Measurements from ENCODE around the gene MAML3. TPM values are rescaled to one million over a fixed set of nuclear protein-coding genes. Genes with fewer than 3 reads are reported as not detected.

The MAML3 gene
- total RNA-seq, 1 donor from 2014 or later = 24.8 TPM

GRCh38 chr4:140141210-140141835 is 12.7 kb downstream of the MAML3 start:
- DNase-seq (ENCODE audit: low spot score in 2 of 2, unreplicated experiment in 2 of 2) = no peak

GRCh38 chr4:140140566-140140965 is 13.4 kb downstream of the MAML3 start:
- Mint-ChIP-seq H3K27me3 (ENCODE audit: low read depth) (no peaks in the 10 kb centered on the region), H3K27ac (peak overlapping the region; percentile 95), H3K4me3 (no peak overlapping the region), H3K36me3 (no peaks in the 10 kb centered on the region), H3K9me3 (no peaks in the 10 kb centered on the region), H3K4me1 (peaks cover 52% of the 10 kb centered on the region)
- no peak for DNase-seq (ENCODE audit: low spot score in 2 of 2, unreplicated experiment in 2 of 2)
- no peak for TF ChIP-seq CTCF (IDR thresholded peaks at IDR 0.05; ENCODE audit: unreplicated experiment)

More at GRCh38 chr4:140141210-140141835, 12.7 kb downstream of the MAML3 start:
- Mint-ChIP-seq H3K27ac (peak overlapping the region; percentile 95), H3K9me3 (no peaks in the 10 kb centered on the region), H3K4me1 (peaks cover 44% of the 10 kb centered on the region), H3K4me3 (no peak overlapping the region), H3K36me3 (no peaks in the 10 kb centered on the region), H3K27me3 (ENCODE audit: low read depth) (no peaks in the 10 kb centered on the region)
- no peak for TF ChIP-seq CTCF (IDR thresholded peaks at IDR 0.05; ENCODE audit: unreplicated experiment)

- DNase-seq (ENCODE audit: low spot score in 2 of 2, unreplicated experiment in 2 of 2) = no peak
- TF ChIP-seq CTCF (IDR thresholded peaks at IDR 0.05; ENCODE audit: unreplicated experiment) = no peak
- Mint-ChIP-seq H3K4me3 (no peak overlapping the region), H3K36me3 (no peaks in the 10 kb centered on the region), H3K27me3 (ENCODE audit: low read depth) (no peaks in the 10 kb centered on the region), H3K9me3 (no peaks in the 10 kb centered on the region), H3K4me1 (peaks cover 65% of the 10 kb centered on the region), H3K27ac (peak overlapping the region; percentile 98)
These were observed 15.6 kb downstream of the MAML3 start for GRCh38 chr4:140138428-140138827.

GRCh38 chr4:140137671-140138070 is 16.3 kb downstream of the MAML3 start:
- peak overlapping the region; percentile 49 for H3K4me3 Mint-ChIP-seq
- no peak for TF ChIP-seq CTCF (IDR thresholded peaks at IDR 0.05; ENCODE audit: unreplicated experiment)
- no peaks in the 10 kb centered on the region for H3K9me3 Mint-ChIP-seq
- peaks cover 63% of the 10 kb centered on the region for H3K4me1 Mint-ChIP-seq
- no peaks in the 10 kb centered on the region for H3K36me3 Mint-ChIP-seq
- no peaks in the 10 kb centered on the region for H3K27me3 Mint-ChIP-seq (ENCODE audit: low read depth)
- no peak for DNase-seq (ENCODE audit: low spot score in 2 of 2, unreplicated experiment in 2 of 2)
- H3K27ac Mint-ChIP-seq = peak overlapping the region; percentile 98

GRCh38 chr4:140136509-140136908 is 17.5 kb downstream of the MAML3 start:
- peak overlapping the region; percentile 94 for H3K27ac Mint-ChIP-seq
- no peaks in the 10 kb centered on the region for H3K9me3 Mint-ChIP-seq
- no peak for TF ChIP-seq CTCF (IDR thresholded peaks at IDR 0.05; ENCODE audit: unreplicated experiment)
- DNase-seq (ENCODE audit: low spot score in 2 of 2, unreplicated experiment in 2 of 2) = no peak
- peaks cover 59% of the 10 kb centered on the region for H3K4me1 Mint-ChIP-seq
- no peaks in the 10 kb centered on the region for H3K27me3 Mint-ChIP-seq (ENCODE audit: low read depth)
- H3K36me3 Mint-ChIP-seq = no peaks in the 10 kb centered on the region
- no peak overlapping the region for H3K4me3 Mint-ChIP-seq

Measured in mesothelial cell of epicardium (in vitro differentiated cells).